ENCODE measurements around the gene SNX15.

The SNX15 gene

DNA sequence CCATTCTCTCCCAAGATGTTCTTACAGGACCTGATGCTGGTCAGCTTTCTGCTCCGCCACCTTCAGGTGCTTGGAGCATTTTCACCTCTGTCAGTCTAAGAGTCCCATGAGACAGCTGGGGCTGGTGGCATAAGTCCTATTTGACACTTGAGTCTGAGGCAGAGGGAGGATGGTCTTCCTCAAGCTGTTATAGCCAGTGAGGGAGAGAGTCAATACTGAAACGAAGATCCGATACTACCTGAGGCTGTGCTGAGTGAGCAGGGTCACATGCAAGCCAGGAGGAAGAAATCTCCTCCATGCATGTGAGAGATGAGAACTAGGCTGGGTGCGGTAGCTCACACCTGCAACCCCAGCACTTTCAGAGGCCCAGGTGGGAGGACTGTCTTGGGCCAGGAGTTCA is 62.4 kb downstream of the SNX15 start:
- peak overlapping the region; percentile 82 for H3K27ac ChIP-seq
- H3K9ac ChIP-seq, result peak overlapping the region; percentile 43; the same call in 1 of the 2 replicates
- H4K20me1 ChIP-seq (ENCODE audit: insufficient read depth), result no peaks in the 10 kb centered on the region
- TF ChIP-seq, protein P1, sequence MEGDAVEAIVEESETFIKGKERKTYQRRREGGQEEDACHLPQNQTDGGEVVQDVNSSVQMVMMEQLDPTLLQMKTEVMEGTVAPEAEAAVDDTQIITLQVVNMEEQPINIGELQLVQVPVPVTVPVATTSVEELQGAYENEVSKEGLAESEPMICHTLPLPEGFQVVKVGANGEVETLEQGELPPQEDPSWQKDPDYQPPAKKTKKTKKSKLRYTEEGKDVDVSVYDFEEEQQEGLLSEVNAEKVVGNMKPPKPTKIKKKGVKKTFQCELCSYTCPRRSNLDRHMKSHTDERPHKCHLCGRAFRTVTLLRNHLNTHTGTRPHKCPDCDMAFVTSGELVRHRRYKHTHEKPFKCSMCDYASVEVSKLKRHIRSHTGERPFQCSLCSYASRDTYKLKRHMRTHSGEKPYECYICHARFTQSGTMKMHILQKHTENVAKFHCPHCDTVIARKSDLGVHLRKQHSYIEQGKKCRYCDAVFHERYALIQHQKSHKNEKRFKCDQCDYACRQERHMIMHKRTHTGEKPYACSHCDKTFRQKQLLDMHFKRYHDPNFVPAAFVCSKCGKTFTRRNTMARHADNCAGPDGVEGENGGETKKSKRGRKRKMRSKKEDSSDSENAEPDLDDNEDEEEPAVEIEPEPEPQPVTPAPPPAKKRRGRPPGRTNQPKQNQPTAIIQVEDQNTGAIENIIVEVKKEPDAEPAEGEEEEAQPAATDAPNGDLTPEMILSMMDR (conservative IDR thresholded peaks at IDR 0.05; ENCODE audit: low read depth, low read length), result no peak
- peak overlapping the region; percentile 68 for H3K4me2 ChIP-seq
- H3K27me3 ChIP-seq (ENCODE audit: insufficient read depth, low read depth), result no peaks in the 10 kb centered on the region
- no peak overlapping the region for H3K4me3 ChIP-seq (IDR thresholded peaks at IDR 0.05; ENCODE audit: insufficient read depth, low read depth, low read length)
- H3K36me3 ChIP-seq (ENCODE audit: insufficient read depth), result no peaks in the 10 kb centered on the region
- peaks cover 12% of the 10 kb centered on the region; the same call in 1 of the 2 replicates for H3K79me2 ChIP-seq (ENCODE audit: insufficient read depth, low read depth)
- H2AFZ ChIP-seq (ENCODE audit: low read depth), result no peak overlapping the region
- H3K4me1 ChIP-seq (ENCODE audit: low read depth, poor library complexity, severe bottlenecking), result peaks cover 91% of the 10 kb centered on the region

All from KMS-11 (cell line).